Cardiac muscle cell (in vitro differentiated cells and primary cell): ENCODE results near the gene SCUBE1. TPM values are rescaled to one million over a fixed set of nuclear protein-coding genes. Genes with fewer than 3 reads are reported as not detected.

Experiments
- DNase-seq, 2 donors: peaks; one replicate each; pipeline versions ENCODE4 v3.0.0 to v3.0.0-alpha.2; 2010 to 2017; ENCODE audit warnings: low read depth in 1 of 2, low spot score in 1 of 2
- H3K27ac ChIP-seq: fragments of 200-600 bp; sonication (generic); 2 replicates; pipeline ENCODE4 v1.5.1; 2016
- H3K27me3 ChIP-seq: fragments of 200-600 bp; sonication (generic); 2 replicates; pipeline ENCODE4 v1.6.0; 2016; ENCODE audit warnings: control low read depth
- H3K36me3 ChIP-seq: fragments of 200-600 bp; sonication (generic); 2 replicates; pipeline ENCODE4 v1.5.1; 2016; ENCODE audit warnings: control low read depth
- H3K4me1 ChIP-seq: fragments of 200-600 bp; sonication (generic); 2 replicates; pipeline ENCODE4 v1.8.1; 2017; ENCODE audit warnings: low read depth, mild to moderate bottlenecking, mixed run types
- H3K4me3 ChIP-seq: fragments of 200-600 bp; sonication (generic); 2 replicates; pipeline ENCODE4 v1.5.1; 2016; ENCODE audit warnings: mild to moderate bottlenecking
- H3K9me3 ChIP-seq: fragments of 200-600 bp; sonication (generic); 2 replicates; pipeline ENCODE4 v1.5.1; 2017; ENCODE audit warnings: low read depth, mild to moderate bottlenecking, control low read depth
- polyA plus RNA-seq: library from polyadenylated mRNA; unstranded; fragments of >200 nt; fragmentation: Nextera tagmentation; extraction: Ambion mirVana; gene quantifications from 2 replicates; pipeline ENCODE4 v1.2.1, GENCODE V29; 2016
- total RNA-seq: library from RNA; depleted of rRNA; stranded (reverse); fragments of >200 nt; gene quantifications from 2 replicates; pipeline ENCODE4 v1.2.3, GENCODE V29; 2016
- TF ChIP-seq, protein P1 (sequence below): IDR thresholded peaks from 2 replicates; pipeline ENCODE4 v1.5.1; 2012; ENCODE audit warnings: low read depth, mild to moderate bottlenecking, low read length

Gene SCUBE1
- total and polyA plus RNA-seq, 2 experiments from 2014 or later: 2.1 to 6.9 TPM

GRCh38 chr22:43243324-43243723 is 99.8 kb downstream of the SCUBE1 start:
- Histone ChIP-seq H3K4me1 (peaks cover 15% of the 10 kb centered on the region), H3K27ac (no peak overlapping the region), H3K4me3 (no peak overlapping the region), H3K9me3 (no peaks in the 10 kb centered on the region), H3K27me3 (no peaks in the 10 kb centered on the region), H3K36me3 (no peaks in the 10 kb centered on the region)
- DNase-seq: no peak
- TF ChIP-seq, protein P1, sequence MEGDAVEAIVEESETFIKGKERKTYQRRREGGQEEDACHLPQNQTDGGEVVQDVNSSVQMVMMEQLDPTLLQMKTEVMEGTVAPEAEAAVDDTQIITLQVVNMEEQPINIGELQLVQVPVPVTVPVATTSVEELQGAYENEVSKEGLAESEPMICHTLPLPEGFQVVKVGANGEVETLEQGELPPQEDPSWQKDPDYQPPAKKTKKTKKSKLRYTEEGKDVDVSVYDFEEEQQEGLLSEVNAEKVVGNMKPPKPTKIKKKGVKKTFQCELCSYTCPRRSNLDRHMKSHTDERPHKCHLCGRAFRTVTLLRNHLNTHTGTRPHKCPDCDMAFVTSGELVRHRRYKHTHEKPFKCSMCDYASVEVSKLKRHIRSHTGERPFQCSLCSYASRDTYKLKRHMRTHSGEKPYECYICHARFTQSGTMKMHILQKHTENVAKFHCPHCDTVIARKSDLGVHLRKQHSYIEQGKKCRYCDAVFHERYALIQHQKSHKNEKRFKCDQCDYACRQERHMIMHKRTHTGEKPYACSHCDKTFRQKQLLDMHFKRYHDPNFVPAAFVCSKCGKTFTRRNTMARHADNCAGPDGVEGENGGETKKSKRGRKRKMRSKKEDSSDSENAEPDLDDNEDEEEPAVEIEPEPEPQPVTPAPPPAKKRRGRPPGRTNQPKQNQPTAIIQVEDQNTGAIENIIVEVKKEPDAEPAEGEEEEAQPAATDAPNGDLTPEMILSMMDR: no peak

GRCh38 chr22:43242627-43243026 is 100.5 kb downstream of the SCUBE1 start:
- H3K27me3 ChIP-seq: no peaks in the 10 kb centered on the region
- DNase-seq: no peak
- TF ChIP-seq, protein P1: no peak
- H3K27ac ChIP-seq: no peak overlapping the region
- no peaks in the 10 kb centered on the region for H3K9me3 ChIP-seq
- no peak overlapping the region for H3K4me3 ChIP-seq
- H3K36me3 ChIP-seq: no peaks in the 10 kb centered on the region
- peaks cover 22% of the 10 kb centered on the region for H3K4me1 ChIP-seq

- Histone ChIP-seq H3K4me1 (peaks cover 22% of the 10 kb centered on the region), H3K4me3 (no peak overlapping the region), H3K36me3 (no peaks in the 10 kb centered on the region), H3K27ac (no peak overlapping the region), H3K9me3 (no peaks in the 10 kb centered on the region), H3K27me3 (no peaks in the 10 kb centered on the region)
- DNase-seq: no peak
- TF ChIP-seq, protein P1: no peak
Measured at GRCh38 chr22:43241699-43242386, 101.3 kb downstream of the SCUBE1 start.

DNA sequence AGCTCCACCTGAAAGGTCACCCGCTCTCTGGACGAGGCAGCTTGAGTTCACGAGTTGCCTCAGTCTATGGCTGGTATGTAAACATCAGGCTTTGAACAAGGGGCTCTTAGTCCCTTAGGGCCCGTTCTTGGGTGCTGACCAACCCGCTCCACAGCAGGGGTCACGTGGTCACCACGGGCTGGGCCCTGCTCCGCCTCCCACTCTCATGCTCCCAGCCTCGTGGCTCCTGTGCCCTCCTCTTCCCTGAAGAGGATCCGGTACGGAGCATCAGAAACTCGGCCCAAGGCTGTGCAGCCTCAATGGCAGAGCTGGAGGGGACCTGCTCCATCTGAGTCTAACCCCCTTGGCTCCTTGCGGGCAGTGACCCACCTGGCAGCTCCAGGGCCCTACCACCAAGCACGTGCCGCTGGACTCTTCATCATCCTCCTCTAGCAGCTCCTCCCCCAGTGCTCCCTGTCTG is 102.0 kb downstream of the SCUBE1 start:
- no peaks in the 10 kb centered on the region for H3K36me3 ChIP-seq
- peaks cover 27% of the 10 kb centered on the region for H3K4me1 ChIP-seq
- H3K27me3 ChIP-seq: no peaks in the 10 kb centered on the region
- DNase-seq: no peak
- no peak overlapping the region for H3K27ac ChIP-seq
- no peaks in the 10 kb centered on the region for H3K9me3 ChIP-seq
- H3K4me3 ChIP-seq: no peak overlapping the region
- TF ChIP-seq, protein P1: no peak

DNA sequence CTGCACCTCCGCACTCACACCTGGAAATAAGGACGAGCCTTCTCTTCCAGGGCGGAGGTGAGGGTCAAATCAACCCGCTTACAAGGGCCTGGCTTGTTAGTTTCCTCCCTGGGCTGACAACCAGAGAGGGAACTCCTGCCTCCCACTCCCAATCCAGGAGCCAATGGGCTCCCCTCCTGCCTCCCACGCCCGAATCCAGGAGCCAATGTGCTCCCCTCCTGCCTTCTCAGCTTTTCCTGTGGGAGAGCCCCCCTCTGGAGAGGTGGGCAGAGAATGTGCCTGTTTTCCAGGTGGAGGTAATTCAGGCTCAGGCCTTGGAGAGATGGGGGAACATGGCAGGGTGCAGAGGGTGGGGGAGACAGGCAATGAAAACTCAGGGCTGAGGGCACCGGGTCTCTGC is 102.6 kb downstream of the SCUBE1 start:
- Histone ChIP-seq H3K4me3 (no peak overlapping the region), H3K36me3 (no peaks in the 10 kb centered on the region), H3K27me3 (no peaks in the 10 kb centered on the region), H3K4me1 (peaks cover 27% of the 10 kb centered on the region), H3K27ac (no peak overlapping the region), H3K9me3 (no peaks in the 10 kb centered on the region)
- TF ChIP-seq, protein P1: no peak
- no peak for DNase-seq
